Amniotic epithelial cell (primary cell): Measurements from ENCODE around the gene UBA6.
A peak's percentile ranks its signal among the peaks of the same experiment; 100 is the strongest.
"Not testable (repeated sequence)": the region's sequence is repeated elsewhere in the genome, so short reads cannot be mapped to it uniquely, and the experiment has no call there.

ENCODE experiments used
- DNase-seq: peaks from one replicate; pipeline ENCODE4 v3.0.0-alpha.2; 2010; ENCODE audit warnings: low read depth

UBA6 gene

GRCh38 chr4:67713529-67714247 is 12.7 kb upstream of the UBA6 start:
- peak; percentile 48 for DNase-seq

- DNase-seq, result no peak
Measured at GRCh38 chr4:67712650-67713528, 11.9 kb upstream of the UBA6 start.

DNA sequence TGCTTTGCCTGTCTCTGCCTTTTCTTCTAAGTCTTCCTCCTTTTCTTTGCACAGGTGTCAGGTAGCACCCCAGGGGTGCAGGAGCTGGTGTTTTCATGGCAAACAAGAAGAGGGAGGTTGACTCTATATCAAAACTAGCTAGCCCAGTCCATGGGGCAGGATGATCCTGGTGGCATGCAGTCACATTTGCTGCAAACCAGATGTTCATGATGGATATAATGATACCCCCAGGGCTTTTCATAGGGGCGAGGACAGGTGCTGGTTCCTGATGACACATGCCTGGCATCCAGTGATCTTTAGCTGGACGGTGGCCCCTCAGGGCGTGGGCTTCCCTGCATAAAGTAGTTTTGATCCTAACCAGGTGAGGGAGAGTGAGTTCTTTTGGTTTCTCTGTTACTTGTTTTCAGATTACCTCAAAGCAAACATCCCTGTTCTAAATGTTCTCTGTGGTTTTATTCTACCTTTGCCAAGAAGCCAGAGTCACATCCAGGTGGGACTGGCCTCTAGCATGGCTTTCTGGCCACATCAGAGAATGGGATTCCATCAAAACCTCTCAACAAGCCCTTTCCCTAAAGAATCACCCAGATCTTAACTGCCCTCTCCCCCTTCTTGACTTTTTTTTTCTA is 11.2 kb upstream of the UBA6 start:
- DNase-seq, result no peak

- not testable (repeated sequence) for DNase-seq
Measured at GRCh38 chr4:67706682-67707081, 5.7 kb upstream of the UBA6 start.

DNA sequence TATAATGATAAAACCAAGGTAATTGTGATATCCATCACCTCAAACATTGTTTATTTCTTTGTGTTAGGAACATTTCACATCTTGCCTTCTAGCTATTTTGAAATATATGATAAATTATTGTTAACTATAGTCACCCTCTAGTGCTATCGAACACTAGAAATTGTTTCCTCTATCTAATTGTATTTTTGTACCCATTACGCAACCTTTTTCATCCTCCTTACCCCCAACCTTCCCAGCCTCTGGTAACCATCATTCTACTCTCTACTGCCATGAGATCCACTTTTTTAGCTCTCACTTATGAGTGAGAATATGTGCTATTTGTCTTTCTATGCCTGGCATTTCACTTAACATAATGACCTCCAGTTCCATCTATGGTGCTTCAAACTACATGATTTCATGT is 3.9 kb upstream of the UBA6 start:
- DNase-seq, result no peak

- DNase-seq, result no peak
Measured at GRCh38 chr4:67702166-67702565, 1.2 kb upstream of the UBA6 start.

GRCh38 chr4:67701517-67701850 is 529 bp upstream of the UBA6 start:
- DNase-seq, result no peak

DNA sequence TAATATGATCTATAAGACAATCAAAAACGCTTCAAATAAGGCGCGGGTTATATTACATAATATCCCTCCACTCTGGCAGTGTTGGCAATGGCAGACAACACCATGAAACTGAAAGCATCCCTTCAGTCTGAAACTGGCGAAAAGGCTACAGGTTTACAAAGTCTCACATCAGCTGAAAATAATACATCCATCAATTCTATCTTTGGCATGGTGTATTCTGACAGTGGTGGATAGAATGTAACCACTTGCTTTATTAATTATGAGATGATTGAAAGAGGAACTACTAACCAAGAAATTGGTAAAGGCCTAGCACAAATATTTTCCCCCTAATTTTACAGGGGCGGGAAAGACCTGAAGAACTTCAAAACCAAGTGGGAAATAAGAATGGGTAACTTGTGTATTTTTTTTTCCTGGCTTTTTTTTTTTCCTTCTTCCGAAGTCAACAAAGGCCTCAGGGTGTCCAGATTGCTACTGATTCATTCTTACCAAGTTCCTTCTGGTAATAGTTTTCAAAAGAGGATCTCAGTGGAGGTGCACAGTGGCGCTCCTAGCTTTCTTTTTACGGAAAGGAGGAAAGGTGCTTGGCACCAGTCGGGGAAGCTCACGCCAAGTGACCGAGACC is 728 bp downstream of the UBA6 start:
- no peak for DNase-seq

DNA sequence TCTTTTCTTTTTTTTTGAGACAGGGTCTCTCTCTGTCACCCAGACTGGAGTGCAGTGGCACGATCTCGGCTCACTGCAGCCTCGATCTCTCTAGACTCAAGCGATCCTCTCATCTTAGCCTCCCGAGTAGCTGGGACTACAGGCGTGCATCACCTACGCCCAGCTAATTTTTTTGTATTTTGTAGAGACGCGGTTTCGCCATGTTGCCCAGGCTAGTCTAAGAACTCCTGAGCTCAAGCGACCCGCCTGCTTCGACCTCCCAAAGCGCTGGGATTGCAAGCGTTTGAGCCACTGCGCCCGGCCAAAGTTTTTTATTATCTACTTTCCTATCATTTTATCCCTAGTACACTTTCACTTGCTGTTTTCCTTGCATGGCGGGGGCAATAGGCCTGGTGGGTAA is 1.4 kb downstream of the UBA6 start:
- DNase-seq, result no peak

DNA sequence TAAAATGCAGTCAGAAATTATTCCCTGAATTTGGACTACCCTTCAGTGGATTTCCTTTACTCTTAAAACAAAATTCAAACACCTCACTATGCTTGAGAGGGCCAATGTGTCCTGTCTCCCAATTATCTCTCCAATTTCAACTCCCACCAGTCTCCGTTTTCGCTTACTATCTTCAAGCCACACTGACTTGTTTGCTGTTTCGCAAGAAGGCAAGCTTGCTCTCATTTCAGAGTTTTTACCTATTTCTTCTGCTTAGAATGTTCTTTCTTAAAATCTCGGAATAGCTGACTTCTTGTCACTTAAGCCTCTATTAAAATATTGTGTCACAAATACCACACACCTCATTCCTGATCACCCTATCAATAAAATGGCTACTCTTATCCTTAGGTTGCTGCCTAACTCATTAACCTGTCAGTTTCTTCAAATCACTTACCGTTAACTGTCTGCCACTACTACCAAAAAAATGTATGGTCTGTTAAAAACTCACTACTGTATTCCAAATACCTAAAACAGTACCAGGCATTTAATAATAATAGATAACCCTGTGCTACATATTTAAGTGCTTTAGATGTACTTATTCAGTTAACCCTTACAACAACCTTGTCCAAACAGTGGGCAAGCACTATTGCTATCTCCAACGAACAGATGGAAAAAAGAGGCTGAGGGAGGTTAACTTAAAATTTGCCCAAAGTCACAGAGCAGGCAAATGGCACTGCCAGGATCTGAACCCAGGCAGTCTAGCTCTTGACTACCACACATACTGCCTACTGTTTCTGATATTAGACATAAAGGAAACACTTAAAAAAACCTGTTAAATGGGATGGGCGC is 2.9 kb downstream of the UBA6 start:
- DNase-seq, result peak; percentile 51

- DNase-seq, result no peak
Measured at GRCh38 chr4:67696061-67696460, 4.9 kb downstream of the UBA6 start.

DNA sequence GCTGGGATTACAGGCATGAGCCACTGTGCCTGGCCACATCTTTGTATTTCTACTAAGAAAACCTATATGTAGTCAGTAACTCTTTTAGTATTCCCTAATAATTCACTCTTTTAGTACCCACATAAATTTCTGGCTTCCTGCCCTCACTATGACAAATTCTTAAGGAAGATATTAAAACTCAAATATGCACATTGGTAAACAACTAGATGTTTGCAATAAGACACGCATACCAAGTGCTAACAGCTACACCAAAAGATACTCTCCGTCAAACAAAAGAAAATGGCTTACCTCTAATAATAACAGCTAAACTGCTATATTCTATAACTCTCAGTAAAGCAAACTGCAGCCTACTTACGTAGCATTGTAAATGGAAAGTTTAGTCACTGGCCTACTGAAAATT is 6.3 kb downstream of the UBA6 start:
- DNase-seq, result no peak

- DNase-seq, result no peak
Measured at GRCh38 chr4:67691328-67691727, 9.6 kb downstream of the UBA6 start.

DNA sequence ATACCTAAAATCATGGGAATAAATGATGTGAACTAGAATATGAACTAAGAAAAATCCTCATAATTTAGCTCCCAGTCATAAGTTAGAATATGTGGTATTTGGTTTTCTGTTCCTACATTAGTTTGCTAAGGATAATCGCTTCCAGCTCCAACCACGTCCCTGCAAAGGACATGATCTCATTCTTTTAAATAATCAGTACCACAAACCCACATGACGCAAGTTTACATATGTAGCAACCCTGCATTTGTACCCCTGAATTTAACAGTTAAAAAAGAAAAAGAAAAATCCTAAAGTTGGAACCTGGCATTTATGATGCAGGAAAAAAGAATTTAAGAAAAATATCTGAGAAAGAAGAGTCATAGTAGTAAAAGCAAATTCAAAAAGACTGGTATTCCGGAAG is 13.3 kb downstream of the UBA6 start:
- DNase-seq, result peak; percentile 84

GRCh38 chr4:67685532-67685859 is 15.5 kb downstream of the UBA6 start:
- DNase-seq, result no peak

DNA sequence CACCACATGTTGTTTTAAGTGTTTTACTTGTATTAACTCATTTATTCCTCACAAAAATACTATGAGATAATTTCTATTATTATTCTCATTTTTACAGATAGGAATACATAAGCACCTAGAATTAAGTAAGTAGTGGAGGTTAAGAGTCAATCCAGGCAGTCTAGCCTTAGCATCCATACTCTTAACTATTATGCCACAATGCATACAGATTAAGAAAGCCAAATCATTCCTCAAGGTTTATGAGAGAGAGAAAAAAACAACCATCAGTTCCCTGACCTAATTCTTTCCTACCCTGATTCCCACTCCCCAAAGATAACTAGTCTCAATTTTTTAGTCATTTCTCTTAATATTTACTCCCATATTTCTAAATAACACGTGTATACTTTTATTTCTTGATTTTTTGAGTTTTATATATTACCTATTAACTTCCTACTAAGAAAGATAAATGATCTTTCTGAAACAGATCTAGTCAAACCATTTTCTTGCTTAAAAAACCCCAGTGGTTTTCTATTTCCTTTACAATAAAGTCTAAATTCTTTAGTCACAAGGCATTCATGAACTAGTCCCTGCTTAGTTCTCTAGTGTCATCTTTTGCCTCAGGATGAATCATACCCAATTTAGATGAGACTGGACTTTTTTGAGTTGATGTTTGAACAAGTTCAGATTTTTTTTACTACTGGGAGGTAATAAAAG is 16.0 kb downstream of the UBA6 start:
- no peak for DNase-seq

GRCh38 chr4:67682266-67682665 is 18.7 kb downstream of the UBA6 start:
- DNase-seq, result no peak

GRCh38 chr4:67680581-67681222 is 20.3 kb downstream of the UBA6 start:
- DNase-seq, result peak; percentile 82

- no peak for DNase-seq
Measured at GRCh38 chr4:67678612-67679011, 22.3 kb downstream of the UBA6 start.

GRCh38 chr4:67674098-67674497 is 26.9 kb downstream of the UBA6 start:
- DNase-seq, result peak; percentile 27

- no peak for DNase-seq
Measured at GRCh38 chr4:67668315-67668714, 32.6 kb downstream of the UBA6 start.
